Activated CD4-positive, CD25-positive, alpha-beta regulatory T cell (primary cell): Measurements from ENCODE around the gene DZIP1.
"Not testable (repeated sequence)": the region's sequence is repeated elsewhere in the genome, so short reads cannot be mapped to it uniquely, and the experiment has no call there.

Experiments used
- DNase-seq, 4 experiments: peaks; one replicate each; lab custom pipeline; 2025; lab: John Stamatoyannopoulos, UW

The DZIP1 gene, protein sequence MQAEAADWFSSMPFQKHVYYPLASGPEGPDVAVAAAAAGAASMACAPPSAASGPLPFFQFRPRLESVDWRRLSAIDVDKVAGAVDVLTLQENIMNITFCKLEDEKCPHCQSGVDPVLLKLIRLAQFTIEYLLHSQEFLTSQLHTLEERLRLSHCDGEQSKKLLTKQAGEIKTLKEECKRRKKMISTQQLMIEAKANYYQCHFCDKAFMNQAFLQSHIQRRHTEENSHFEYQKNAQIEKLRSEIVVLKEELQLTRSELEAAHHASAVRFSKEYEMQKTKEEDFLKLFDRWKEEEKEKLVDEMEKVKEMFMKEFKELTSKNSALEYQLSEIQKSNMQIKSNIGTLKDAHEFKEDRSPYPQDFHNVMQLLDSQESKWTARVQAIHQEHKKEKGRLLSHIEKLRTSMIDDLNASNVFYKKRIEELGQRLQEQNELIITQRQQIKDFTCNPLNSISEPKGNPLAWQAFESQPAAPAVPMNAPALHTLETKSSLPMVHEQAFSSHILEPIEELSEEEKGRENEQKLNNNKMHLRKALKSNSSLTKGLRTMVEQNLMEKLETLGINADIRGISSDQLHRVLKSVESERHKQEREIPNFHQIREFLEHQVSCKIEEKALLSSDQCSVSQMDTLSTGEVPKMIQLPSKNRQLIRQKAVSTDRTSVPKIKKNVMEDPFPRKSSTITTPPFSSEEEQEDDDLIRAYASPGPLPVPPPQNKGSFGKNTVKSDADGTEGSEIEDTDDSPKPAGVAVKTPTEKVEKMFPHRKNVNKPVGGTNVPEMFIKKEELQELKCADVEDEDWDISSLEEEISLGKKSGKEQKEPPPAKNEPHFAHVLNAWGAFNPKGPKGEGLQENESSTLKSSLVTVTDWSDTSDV

DNA sequence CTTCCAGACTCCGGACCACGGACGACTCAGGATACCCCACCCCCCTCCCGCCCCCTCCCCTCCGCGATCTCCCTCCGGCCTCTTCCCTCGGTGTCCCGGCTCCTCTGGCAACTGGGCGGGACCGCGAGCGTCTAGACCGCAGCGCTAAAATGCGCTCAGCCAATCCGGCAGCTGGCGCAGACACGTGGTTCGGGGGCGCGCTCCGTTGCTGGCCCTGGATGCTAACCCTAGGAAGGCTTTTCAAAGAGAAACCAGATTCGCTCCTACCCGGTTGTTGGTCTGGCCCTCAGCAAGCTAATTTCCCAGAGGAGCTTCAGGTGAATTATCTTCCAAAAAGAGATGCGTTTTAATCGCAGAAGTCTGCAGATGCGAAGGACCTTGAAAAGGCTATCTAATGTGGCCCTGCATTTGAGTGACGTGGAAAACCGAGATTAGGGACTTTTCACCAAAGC is at the start of gene DZIP1:
Gene DZIP1, minus strand, starts transcription at position 106 of the 452 bp plus-strand sequence. CDS start 2,677 bp downstream, outside the sequence.
- no peak for DNase-seq

DNA sequence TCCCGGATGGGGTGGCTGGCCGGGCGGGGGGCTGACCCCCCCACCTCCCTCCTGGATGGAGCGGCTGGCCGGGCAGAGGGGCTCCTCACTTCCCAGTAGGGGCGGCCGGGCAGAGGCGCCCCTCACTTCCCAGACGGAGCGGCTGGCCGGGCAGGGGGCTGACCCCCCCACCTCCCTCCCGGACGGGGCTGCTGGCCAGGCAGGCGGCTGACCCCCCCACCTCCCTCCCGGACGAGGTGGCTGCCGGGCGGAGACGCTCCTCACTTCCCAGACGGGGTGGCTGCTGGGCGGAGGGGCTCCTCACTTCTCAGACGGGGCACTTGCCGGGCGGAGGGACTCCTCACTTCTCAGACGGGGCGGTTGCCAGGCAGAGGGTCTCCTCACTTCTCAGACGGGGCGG is 46.5 kb upstream of the DZIP1 start:
- not testable (repeated sequence) for DNase-seq

DNA sequence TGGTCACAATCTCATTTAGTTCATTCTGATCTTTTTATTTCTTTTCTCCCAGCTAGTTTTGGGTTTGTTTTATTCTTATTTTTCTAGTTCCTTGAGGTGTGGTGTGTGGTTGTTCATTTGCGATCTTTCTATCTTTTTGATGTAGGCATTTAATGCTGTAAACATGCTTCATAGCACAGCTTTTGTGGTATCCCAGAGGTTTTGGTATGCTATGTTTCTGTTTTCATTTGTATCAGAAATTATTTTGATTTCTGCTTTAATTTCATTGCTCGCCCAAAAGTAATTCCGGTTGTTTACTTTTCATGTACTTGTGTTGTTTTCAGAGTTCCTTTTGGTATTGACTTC is 45.0 kb upstream of the DZIP1 start:
- DNase-seq: no peak

DNA sequence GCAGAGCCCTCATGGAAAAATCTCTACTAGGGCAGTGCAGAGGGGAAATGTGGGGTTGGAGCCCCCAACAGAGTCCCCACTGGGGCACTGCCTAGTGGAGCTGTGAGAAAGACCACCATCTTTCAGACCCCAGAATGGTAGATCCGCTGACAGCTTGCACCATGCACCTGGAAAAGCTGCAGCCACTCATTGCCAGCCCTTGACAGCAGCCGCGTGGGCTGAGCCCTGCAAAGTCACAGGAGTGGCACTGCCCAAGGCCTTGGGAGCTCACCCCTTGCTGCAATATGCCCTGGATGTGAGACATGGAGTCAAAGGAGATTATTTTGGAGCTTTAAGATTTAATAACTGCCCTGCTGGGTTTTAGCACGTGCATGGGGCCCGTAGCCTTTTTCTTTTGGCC is 40.5 kb upstream of the DZIP1 start:
- DNase-seq: not testable (repeated sequence)

DNA sequence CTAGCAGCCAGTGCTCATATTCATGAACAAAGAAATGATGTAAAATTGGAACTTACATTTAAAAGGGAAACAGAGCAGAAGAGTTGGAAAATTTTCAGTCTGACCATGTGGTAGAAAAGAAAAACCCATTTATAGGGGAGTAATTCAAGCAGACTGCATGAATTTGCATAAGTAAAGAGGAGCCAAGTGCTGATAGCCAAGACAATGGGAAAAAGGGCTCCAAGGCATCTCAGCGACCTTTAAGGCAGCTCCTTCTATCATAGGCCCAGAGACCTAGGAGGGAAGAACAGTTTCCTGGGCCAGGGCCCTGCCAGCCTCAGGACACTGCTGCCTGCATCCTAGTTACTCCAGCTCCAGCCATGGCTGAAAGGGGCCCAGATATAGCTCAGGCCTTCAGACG is 39.9 kb upstream of the DZIP1 start:
- no peak for DNase-seq

DNA sequence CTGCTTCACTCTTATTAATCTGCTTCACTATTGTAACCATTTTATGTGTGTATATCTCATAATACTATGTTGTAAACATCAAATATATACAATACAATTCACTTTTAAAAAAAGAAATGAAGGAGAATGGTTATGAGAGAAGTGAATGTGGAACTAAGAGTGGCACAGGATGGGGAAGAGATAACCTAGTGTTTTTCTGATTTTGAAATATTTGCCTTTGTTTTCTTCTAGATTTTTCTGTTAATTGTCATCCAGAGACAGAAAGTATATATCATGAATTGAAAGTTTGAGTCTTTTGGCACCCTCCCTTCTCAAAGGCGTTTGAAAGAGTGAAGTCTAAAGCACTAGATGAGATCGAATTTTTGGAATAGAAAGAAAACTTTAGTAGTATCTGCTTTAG is 35.2 kb upstream of the DZIP1 start:
- DNase-seq: no peak

DNA sequence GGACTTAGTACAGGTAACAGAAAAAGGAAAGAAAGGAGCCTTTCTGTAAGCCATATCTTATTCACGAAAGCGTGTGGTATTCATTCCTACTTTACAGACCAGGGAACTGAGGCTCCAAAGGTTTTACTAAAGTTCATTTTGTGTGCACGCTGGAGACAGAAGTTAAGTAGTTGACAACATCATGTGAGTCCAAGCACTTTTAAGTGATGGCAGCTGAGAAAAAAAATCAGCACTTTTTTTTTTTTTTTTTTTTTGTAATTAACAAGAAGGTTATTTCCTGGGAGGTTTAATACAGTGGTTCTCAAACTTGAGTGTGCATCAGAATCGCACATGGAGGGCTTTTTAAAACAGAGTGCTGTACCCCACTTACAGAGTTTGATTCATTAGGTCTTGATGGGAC is 34.5 kb upstream of the DZIP1 start:
- DNase-seq: no peak

DNA sequence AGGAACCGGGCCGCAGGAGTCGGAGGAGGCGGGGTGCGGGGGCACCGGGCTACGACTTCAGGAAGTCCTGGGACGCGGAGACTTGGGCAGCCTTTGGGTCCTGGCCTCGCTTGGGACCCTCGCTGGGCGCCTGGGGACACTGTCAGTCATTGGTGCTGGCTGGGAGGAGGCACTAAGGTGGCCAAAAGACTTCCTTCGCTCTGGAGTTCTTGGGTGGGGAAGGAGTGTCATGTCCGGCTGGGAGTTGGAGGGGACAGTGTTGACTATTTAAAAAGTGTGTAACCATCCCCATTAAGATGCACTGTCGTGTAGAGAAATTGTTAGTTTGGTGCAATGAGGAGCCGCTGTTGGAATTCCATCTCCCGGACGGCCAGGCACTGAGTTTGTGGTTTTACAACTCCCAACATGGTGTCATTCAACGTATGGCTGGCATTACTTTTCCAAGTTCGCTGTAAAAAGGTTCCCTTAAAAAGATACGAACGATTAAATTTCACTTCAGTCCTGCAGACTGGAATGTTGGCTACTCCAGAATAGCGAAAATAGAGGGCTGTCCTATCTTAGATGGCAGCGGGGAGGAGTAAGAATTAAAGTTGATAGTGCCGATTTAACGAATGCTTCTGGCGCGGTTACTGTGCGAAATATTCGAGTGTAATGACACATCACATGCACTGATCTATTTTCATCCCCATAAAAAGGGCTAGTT is 33.2 kb upstream of the DZIP1 start:
- no peak for DNase-seq

DNA sequence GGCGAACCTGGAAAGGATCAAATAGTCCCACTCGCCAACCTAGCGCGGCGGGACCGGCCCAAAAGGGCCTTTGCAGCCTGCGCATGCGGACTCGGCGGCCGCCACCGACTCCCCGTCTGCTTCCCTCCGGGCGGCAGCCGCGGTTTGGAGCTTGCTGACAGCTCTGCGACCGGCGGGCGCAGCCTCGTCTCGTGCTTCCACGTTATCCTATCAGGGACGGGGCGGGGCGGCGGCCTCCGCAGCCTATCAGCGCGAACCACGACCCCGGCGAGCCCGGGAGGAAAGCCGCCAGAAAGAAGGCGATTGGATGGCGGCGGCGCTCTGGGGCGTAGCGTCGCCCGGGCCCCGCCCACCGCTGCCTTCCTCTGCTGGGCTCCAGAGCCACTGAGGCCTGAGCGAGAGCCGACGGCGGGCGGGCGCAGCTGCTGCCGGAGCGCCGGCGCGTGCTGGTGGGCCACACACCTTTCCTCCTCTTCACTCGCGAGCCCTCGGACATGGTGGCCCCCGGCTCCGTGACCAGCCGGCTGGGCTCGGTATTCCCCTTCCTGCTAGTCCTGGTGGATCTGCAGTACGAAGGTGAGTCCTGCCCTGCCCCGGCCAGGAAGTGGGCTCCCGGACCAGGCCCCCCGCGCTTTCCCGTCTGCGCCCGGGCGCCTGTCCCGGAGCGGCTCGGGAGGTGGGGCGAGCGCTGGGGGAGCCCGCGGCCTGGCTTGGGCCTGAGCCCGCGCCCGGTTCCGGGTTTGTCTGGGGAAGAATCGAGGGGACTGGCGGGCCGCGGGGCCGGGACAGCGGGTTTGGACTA is 32.5 kb upstream of the DZIP1 start, which contains the start of gene DNAJC3:
Gene DNAJC3, plus strand, starts transcription at position 378 of the 802 bp plus-strand sequence. Its CDS starts 117 bp downstream, at position 495.
- peak; percentile 94 to 97 (median 96) for DNase-seq

DNA sequence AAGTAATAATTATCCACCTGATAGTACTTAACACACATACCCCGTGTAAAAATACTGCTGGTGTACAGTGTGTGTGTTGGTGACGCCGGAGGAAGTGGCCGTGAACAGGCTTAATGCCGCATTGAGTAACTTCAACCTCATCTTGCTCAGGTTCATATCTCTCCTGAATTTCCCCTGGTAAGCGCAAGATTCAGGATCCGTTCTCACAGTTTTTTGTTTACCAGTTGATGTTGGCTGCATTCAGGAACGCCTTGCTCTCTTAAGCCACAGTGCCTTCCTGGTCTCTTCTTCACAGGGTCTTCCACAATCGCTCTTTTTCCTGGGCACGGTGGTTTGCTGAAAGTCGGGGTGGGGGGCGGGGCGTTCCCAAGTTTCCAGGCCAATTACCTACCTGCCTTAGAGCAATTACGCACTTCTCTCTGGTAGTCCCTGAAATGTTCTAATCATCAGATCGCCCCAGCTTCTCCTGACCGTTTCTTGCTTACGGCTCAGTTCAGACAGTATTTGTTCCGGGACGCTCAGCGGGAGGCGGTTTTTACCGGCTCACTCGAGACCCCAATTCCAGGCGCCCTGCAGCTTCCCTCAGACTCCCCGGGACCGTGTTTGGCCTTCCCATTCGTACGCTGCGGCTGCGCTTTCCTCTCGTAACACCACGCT is 31.7 kb upstream of the DZIP1 start:
- DNase-seq: peak in 2 of 4 experiments; percentile 2 to 5

DNA sequence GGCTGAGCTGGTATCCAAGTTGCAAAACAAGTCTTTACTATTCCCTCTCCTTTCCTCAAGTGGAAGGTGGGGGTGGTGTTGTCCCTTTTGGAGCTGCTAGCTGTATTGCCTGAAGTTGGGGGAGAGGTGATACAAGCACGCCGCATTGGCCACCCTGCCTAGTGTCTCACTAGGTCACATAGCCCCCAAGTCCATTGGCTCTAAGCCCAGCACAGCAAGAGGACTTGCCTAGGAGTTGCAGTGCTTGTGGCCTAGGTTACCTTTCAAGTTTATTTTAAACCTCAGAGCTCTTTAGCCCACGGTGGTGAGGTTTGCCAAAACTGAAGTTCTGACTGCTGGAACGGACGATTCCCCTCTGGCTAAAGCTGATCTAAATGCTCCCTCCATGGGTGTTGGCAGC is 27.1 kb upstream of the DZIP1 start:
- no peak for DNase-seq

DNA sequence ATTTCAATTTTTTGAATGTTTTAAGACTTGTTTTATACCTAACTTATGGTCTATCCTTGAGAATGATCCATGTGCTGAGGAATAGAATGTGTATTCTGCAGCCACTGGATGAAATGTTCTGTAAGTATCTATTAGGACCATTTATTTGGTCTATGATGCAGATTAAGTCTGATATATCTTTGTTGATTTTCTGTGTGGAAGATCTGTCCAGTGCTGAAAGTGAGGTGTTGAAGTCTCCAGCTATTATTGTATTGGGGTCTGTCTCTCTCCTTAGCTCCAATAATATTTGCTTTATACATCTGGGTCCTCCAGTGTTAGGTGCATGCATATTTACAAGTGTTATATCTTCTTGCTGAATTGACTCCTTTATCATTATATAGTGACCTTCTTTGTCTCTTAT is 22.7 kb upstream of the DZIP1 start:
- not testable (repeated sequence) for DNase-seq

DNA sequence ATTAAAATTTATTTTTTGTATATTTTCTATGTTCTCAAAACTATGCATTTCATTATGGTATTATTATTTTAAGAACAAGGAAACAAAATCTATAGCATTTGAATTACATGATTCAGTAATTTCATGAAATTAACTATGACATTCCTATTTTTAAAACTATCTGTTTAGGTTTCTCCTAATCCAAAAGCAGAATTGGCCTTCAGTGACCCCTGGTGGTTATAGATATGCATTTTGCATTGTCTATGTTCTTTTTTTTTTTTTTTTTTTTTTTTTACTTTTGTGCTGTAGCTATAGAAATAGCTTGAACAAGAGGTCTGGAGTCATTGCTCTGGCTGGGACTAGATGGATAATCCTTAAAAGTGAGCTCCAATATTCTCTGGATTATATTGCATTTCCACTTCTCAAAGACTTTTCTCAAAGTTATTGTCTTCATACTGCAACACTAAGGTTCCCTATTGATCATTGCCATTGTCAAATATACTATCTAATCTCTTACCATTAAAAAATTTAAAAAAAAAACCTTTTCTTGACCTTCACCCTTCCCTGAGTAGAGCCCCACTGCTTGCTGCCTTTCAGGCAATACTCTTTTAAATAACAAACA is 16.6 kb upstream of the DZIP1 start:
- no peak for DNase-seq

DNA sequence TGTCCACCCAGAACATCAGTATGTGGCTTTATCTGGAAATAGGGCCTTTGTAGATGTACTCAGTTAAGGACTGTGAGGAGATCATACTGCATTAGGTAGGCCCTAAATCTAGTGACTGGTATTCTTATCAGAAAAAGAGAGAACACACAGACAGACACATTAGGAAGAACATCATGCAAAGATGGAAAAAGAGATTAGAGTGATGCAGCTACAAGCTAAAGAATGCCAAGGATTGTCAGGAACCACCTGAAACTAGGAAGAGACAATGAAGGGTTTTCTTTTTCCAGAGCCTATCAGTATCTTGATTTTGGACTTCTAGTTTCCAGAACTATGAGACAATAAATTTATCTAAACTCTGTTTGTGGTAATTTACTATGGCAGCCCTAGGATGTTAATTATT is 15.0 kb upstream of the DZIP1 start:
- no peak for DNase-seq

DNA sequence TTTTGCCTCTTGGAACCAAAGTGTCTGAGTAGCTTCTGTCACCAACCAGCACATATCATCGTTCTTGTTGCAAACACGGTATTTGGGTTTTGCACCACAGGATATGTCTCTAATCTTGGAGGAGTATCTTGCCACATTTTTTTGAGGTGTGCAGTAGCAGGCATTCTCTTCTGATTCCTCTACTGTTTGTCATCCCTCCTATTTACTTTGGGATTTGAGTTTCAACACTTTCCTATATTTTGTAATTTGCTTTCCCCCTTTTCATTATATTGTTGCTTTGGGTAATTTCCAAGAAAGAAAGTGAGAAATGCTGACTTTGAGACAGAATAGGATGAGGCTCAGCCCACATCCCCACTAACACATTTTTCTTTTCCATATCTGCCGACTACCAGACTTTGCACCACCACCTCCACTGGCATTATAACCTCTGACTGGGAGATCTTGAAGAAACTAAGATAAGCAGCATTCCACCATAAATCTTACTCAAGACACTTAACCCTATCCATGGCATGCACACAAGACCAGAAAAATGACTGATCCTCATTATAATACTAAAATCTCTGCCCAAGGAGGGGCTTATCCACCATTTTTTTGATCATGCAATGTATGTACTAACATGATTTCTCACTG is 12.0 kb upstream of the DZIP1 start:
- DNase-seq: no peak

DNA sequence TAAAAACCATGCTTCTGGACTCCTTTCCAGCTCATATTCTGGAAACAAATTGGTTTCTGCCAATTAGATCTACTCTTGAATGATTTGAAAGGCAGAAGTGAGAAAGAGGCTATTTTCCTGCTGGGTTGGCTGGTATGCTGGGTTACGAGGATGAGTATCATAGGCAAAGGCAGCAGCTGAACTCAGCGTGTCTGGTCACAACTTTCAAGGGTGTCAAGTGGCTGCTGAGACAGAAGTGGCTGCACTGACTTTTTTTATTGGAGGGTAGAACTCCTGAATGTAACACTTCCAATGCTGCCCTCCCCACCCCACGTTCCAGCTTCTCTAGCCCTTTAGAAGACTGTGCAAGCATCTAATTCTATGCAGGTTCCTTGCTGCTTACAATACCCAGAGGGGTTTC is 8.3 kb upstream of the DZIP1 start:
- no peak for DNase-seq

DNA sequence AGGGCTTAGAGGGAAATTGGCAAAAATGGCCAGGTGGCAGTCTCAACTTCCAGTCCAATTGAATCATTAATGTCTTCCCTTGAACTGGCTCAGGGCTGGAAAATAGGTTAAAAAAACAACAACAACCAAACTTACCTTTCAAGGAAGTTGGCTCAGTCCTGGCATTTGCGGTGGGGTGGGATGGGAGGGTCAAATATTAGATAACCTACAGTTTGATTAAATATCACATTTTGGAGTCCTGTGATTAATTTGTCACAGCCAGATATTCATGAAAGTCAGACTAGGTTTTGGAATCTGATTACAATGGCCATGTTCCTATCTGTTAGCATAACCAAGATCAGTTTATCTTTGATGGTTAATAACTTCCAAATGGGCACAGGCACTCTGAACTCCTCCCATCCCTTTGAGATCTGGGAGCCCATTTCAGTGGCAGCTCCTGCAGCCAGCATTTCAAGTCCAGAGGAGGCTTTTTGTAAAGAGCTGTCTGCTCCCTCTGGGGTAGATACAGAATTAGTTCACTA is 7.8 kb upstream of the DZIP1 start:
- no peak for DNase-seq

DNA sequence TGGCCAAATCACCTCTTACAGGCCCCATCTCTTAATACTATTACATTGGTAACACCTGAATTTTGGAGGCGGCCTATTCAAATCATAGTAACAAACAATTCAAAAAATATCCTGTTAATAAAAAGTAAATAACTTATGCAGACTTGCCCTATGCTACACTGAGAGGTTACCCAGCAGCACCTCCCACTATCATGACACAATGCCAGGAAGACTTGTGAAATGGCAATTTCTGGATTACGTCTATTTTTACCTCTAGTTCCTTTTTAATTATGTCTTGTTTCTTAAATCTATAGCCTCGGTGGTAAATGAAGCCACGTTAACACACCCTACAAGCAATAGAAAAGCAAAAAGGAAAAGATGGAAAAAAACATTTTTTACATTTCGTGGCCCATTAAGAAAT is 6.2 kb upstream of the DZIP1 start:
- no peak for DNase-seq

DNA sequence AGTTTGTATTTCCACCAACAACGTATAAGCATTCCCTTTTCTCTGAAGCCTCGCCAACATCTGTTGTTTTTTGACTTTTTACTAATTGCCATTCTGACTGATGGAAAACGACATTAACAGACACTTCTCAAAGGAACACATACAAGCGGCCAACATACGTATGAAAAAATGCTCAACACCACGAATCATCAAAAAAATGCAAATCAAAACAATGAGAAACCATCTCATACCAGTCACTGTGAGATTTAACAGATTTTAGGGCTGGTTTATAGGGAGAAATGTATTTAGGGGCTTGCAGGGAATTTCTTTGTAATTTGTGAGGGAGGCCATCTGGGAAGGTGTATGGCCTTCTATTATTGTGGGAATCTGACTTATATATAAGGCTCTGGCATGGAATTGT is 2.8 kb upstream of the DZIP1 start:
- no peak for DNase-seq
